Prostate gland (tissue), 2 donors: Measurements from ENCODE around the gene ZFYVE9.
"Not testable (repeated sequence)": the region's sequence is repeated elsewhere in the genome, so short reads cannot be mapped to it uniquely, and the experiment has no call there.

Experiments
- CTCF ChIP-seq, 4 experiments: fragments of 200-600 bp in 2 of 4; fragments of 450-650 bp in 2 of 4; sonication (generic) in 2 of 4; IDR thresholded peaks; 1 replicate in 3 of 4; 2 replicates in 1 of 4; pipeline ENCODE4 v1.5.1; 2016 to 2019; ENCODE audit warnings: antibody characterized with exemption in 4 of 4, mild to moderate bottlenecking in 2 of 4, moderate library complexity in 2 of 4
- POLR2AphosphoS5 ChIP-seq: sonication (generic); formaldehyde crosslinking; IDR thresholded peaks from one replicate; pipeline ENCODE4 v1.6.1; 2017; ENCODE audit warnings: antibody characterized with exemption

DNA sequence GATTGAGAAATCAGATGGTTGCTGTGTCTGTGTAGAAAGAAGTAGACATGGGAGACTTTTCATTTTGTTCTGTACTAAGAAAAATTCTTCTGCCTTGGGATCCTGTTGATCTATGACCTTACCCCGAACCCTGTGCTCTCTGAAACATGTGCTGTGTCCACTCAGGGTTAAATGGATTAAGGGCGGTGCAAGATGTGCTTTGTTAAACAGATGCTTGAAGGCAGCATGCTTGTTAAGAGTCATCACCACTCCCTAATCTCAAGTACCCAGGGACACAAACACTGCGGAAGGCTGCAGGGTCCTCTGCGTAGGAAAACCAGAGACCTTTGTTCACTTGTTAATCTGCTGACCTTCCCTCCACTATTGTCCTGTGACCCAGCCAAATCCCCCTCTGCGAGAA is 40.4 kb downstream of the ZFYVE9 start:
- not testable (repeated sequence) for TF ChIP-seq CTCF (IDR thresholded peaks at IDR 0.05); POLR2AphosphoS5
